Stimulated activated CD8-positive, alpha-beta memory T cell treated with anti-CD3 and anti-CD28 coated beads, Interleukin-12 subunit alpha, Interleukin-12 subunit beta, amount 100 ng/mL, for 4 hours (primary cell): Measurements from ENCODE around the gene PPP2R2D.
A peak's percentile ranks its signal among the peaks of the same experiment; 100 is the strongest.

ENCODE experiments used
- DNase-seq: peaks from one replicate; pipeline ENCODE4 v3.0.0-alpha.2; 2020; ENCODE audit warnings: low read depth

The PPP2R2D gene

DNA sequence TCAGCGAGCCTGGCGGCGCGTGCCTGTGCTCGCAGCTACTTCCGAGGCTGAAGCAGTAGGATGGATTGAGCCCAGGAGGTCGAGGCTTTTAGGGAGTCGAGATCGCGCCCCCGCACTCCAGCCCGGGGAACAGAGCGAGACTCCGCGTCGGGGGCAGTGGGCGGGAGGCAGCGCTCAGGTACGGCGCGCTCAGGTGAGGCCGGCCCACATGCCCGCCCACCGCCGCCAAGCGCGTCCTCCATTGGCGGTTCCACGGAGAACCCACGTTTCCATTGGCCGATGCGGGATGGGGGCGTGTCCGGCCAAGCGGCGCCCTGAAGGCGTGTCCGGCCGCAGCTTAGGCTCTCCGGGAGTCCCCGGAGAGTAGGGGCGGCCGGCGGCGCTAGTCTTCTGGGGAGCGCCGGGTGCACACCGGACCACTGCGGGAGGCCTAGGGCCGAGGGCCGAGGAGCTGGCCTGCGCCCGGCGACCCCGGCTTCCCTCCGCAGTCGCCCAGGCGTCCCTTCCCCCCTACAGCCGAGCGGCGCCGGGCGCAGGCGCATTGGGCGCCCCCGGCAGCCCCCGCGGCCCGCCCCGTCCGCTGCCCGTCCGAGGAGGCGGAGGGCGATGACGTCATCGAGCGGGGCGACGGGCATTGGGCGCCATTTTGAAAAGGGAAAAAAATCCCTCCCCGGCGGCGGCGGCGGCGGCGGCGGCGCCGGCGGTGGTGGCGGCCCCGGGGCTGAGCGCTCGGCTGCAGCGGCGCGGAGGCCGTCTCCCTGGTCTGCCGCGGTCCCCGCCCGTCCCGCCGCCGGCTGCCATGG, at the start of gene PPP2R2D:
TSS of gene PPP2R2D (plus strand) at position 659 of the 803 bp plus-strand sequence. CDS start at position 800, 141 bp downstream.
- DNase-seq: peak; percentile 93

DNA sequence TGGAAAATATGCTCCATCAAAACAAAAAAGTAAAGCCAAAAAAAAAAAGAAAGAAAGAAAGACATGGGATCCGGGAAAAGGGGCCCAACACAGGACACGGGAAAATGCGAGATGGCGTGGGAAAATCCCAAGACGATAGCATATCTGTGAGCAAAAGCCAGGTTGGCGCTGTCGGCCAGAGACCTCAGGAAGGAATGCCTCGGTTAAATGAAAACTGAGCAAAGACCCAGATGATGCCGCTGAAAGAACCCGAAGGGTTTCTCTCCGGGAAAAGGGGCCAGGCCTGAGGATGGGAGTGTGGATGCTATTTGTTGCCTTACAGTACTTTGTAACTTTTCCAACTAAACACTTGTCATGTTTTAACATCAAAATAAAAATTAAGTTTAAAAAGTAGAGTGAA, 49.5 kb upstream of the PPP2R2D start:
- DNase-seq: no peak

DNA sequence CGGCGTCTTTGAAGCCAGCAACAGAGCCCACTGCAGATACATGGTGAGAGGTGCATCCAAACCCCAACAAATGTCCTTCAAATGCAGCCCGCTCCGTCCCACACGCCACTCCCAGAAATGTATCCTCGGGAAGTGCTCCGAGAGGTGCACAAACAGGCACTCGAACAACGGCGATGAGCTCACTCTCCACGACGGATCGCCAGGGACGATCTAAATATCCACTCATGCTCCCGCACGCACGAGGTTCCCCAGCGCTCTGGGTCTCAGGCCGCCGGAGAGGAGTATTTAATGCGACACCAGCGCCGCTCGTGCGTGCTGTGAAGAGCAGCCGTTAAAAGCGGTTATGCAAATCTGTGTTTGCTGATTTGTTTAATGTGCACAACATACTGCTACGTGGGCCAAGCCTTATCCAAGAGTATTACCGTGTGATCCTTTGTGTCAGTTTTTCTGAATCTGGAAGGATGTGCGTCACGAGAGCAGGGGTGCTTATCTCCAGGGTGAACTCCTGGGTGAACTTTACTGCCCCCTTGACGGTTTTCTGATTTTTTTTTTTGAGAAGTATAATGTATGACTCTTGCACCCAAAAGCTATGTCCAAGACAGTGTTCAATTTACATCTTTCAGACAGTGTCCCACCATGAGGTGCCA, 48.5 kb upstream of the PPP2R2D start:
- no peak for DNase-seq

DNA sequence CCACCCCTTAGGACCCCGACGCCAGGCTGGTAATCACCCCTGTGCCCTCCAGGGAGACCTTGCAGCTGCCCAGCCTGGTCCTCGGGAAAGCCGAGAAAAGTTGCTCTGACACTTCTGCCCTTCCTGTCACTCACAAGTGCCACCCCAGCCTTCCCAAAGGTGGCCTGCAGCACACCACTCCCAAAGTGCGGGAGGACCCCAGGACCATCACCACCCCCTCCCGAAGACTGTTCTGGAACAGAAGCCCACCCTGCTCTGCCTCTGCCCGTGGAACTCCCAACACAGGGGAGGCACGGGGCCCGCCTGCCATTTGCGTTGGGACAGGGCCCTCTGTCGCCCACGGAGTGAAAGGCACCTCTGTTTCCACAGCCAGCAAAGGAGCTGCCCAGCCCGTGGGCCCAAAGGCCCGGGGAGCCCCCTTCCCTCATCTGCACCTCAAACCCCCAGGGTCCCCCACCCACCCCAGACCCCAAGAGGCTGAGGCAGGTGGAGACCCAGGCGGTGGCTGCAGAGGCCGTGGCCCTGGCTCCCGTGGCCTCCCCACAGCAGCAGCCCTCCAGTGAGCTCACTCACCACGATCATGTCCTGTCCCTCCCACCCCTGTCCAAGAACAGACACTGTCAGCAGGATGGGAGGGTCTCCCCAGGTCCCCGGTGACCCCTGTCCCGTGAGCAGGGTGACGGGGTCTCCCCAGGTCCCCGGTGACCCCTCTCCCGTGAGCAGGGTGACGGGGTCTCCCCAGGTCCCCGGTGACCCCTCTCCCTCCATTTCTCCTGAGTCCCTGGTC, 47.8 kb upstream of the PPP2R2D start:
- DNase-seq: no peak

DNA sequence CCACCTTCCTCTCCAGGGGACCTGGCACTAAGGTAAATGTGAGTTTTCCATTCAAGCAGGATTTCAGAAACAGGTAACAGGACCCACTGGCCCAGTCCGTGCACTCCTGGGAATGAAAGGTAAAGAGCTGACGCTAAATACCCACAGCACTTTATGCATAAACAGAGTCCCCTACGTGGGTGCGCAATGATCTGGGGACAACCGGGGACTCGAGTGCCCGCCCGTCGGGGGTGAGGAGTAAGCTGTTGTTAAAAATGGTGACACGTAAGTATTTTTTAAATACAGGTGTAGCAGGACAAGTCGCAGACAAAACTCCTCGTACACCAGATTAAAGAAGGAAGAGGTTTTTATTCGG, 47.2 kb upstream of the PPP2R2D start:
- no peak for DNase-seq

DNA sequence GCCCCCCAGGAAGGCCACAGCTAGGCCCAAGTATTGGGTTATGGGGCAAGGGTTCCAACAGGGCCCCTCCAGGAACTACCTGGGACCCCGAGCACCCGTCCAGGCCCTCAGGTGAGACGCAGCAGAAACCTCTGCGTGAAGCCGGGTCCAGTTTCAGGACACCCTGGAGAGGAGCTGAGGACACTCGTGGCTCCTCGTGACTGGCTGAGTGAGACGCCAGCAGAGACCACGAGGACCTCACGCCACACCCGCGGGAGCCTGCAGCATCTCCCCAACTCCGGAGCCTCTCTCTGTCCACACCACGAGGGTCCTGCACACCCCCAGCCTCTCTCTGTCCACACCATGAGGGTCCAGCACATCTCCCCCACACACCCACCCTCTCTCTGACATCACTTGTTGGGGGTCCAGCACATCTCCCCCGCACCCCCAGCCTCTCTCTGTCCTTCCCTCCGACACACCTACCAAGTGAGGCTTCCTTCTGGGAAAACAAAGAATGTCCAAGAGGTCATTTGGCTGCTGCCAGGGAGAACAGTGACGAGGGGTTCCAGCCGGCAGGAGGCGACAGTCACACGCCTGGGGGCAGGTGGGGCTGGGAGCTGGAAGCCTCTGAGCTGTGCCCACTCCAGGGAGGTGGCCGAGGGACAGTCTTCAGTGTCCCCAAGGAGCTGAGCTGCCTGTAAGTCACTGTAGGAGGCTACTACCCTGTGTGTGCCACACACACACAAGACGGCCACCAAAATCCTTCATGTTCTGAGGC, 46.1 kb upstream of the PPP2R2D start:
- DNase-seq: no peak

DNA sequence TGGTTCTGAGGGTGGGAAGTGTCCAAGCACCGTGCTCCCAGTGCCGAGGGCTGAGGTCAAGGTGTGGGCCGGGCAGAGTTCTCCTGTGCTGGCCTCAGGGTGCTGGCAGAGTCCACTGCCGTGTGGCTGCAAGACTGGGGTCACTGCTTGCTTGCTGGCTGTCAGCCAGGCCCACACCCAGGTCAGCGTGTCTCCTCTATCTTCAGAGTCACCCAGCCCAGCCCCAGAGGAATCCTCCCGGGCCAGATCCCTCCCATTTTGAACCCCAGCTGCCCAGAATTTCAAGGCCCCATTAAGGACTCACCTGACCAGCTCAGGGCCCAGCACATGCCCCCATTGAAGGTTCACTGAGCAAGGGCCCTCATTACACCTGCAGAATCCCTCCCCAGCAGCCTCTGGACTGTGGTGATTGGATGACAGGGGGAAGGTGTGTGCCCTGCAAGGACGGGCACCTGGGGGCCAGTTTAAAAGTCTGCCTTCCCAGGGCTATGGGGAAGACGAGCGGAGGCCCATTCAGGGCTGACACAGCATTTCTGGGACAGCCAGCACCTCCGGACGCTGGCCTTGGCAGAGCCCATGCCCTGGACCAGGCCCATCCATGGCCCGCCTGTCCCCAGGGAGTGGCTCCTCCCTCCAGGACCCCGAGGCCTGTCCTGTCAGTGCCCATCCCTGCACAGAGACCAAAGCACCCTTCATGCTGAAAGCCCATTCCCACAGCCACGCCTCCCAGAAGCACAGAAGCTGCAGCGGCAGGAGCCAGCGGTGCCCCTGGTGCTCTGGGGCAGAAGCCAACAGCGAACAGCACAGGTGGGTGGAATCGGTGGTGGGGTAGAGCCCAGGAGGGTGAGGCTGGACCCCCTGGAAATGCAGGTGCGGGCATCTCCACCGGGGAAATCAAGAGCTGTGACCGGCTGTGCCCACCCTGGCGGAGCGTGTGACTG, 45.1 kb upstream of the PPP2R2D start:
- DNase-seq: no peak

DNA sequence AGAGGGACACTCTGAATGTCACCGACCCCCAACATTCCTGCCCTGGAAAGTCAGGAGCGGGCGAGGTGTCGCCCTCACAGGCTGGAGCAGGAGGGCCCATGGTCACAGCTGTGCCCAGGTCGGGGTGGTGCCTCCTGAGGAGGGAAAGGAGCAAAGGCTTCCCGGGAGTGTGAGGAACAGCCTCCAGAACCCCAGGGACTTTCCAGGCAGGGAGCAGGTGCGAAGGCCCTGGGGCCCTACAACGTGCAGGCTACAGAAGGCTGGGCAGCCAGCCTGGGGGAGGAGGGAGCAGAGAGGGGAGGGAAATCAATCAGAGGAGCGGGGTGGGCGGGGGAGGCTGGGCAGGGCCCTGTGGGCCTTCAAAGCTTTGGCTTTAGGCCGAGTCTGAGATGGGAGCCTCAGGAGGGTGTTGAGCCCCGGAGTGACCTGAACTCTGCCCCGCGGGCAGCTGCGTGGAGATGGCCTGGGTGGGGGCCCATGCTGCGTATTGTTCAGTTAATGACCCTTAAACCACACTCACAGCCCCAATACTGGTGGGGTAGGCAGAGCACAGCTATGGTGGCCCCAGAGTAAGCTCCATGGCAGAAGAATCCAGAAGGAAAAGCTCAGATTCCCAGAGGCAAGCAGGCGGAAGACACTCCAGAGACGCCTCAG, 44.2 kb upstream of the PPP2R2D start:
- DNase-seq: no peak

DNA sequence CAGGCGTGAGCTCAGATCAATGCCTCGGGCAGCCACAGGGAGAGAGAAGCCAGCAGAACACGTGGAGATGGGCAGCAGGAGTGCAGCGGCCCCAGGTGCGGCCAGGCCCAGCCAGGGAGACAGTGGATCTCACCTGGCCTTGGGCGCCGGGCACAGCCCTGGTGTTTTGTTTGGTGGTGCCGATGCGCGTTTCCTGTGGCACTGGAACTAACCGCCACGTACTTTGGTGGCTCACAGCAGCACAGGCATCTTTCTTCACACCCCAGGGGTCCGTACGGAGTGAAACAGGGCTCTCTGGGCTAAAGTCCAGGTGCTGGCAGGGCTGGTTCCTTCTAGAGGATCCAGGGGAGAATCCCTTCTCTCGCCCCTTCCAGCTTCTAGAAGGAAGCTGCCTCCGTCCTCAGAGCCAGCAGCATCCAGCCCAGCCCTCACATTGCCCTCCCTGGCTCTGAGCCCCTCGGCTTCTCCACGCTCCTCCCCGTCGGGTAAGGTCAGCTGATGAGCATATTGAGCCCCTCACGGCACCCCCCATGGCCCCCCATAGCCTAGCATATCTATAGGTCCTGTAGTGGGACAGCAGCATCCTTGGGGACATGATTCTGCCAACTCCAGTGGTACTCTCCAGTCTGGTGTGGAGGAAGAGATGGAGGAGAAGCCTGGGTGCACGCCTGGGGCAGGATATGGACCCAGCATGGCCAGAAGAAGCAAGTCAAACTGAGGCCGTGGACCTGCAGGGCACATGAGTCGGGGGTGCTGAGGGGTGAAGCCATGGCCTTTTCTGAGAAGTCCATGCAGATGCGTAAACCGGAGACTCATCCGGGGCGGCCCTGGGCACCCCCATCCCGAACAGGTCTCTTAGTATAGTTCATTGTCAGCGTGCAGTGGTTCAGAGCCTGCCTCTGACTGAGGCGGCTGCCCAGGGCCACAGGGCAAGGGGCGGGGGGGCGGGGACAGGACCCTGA, 43.4 kb upstream of the PPP2R2D start:
- DNase-seq: no peak

DNA sequence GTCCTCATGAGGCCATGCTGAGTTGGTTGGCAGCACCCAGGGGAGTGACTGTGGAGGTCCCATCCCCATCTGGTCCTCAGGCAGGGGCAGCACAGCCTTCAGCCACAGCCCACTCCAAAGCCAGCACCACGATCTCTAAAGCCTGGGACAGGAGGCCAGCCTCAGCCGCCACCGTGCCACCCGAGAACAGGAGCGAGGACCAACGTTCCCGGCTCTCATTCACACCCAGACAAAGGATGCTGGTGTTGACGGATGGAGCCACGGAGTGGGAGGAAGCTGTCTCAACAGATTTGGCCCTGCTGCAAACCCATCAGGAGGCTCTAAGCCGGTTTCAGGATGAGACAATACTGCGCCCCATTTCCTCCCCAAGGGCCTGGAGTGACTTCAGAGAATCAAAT, 42.7 kb upstream of the PPP2R2D start:
- DNase-seq: no peak

DNA sequence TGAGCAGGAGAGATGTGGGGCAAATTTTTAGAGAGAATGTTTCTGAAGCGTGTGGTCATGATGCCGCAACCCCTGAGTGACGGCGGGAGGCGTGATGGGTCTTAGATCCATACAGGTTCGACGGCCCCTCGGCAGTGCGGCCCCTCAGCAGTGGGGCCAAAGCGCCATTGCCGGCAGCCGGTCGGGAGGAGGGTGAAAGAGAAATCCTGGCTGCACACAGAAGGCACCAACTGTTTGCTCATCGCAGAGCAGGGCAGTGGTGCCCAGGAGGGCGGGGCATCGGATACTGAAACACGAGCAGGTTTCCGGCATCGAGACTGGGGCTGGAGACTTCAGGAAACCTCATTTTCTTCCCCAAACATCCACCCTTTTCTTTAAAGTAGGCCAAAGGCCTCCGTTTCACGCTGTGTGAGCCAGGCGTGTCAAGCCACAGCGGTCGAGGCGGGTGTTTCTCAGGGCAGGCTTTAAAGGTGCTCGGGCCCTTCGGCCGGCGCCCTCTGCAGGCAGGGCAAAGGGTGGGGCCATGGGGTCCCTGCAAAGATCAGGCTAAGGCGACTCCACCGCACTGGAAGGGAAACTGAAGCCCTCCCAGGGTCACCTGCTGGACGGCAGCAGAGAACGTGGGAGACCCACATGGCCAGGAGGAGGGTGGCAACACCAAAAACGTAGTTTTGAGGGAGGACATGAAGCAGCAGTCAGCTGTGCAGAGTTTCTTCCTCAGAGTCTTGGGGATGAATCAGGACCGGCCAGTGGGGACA, 42.0 kb upstream of the PPP2R2D start:
- no peak for DNase-seq

DNA sequence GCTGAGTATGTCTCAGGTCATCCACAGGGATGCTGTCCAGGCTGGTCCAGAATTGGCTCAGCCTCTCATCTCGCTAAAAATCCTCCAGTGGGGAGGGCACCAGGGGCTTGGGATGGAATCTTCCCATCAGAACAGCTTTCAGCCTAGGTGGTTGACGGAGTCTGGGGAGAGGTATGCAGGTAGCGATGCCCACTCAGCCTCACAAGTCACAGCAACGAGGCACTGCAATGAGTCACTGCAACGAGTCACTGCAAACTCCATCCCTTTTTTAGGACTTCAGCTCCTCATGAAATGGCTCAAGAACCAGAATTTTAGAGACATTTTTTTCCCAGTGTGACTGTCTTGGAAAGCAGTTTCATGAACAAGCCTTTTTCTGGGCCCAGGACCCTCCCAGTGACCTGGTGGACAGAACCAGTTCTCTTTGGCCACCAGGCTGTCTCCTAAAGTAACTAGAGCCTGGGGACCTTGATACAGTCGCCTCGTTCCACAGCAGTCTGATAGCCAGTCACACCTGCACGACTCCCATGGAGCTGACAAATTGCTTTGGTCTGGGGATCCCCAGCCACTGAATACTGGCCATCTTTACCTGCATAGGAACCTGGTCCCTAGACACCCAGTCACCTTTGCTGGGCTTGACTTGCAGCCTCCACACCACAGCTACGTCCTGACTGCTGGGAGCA, 41.3 kb upstream of the PPP2R2D start:
- DNase-seq: no peak

DNA sequence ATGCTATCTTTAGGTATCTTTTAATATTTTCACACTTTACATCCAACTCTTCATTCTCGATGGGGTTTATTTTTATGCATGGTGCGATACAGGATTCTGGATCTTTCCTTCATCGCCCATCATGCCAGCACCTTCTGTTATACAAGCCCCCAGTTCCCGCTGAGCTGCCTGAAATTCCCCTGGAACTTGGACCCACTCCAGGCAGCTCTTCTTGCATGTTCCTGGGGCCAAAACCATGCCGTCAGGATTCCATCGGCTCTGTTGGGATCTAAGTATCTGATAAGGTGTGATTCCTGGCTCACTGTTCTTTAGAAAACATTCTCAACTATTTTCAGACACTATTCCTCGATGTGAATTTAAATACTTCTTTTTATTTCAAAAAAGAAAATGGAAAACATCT, 40.5 kb upstream of the PPP2R2D start:
- DNase-seq: no peak

DNA sequence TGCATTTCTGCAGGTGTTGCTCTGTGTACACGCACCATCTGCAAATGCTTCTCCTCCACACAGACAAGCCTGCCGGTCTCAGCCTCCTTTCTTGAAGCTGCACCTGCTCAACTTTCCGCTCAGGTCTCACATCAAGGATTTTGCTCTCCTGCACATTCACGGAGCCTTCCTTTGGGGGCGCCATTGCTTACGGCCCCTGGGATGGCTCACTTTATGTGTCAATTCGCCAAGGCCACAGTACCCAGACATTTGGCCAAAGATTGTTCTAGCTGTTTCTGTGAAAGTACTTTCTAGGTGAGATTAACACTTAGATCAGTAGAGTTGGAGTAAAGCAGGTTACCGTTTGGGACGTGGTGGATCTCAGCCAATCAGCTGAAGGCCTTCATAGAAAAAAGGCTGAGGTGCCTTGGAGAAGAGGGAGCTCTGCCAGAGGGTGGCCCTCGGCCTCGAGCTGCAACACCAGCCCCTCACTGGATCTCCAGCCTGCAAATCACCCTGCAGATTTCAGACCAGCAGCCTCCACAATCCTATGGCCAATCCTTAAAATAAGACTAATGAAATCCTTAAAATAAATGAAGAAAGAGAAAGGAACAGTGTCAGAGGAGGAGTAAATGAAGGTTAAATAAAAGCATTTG, 39.9 kb upstream of the PPP2R2D start:
- no peak for DNase-seq

DNA sequence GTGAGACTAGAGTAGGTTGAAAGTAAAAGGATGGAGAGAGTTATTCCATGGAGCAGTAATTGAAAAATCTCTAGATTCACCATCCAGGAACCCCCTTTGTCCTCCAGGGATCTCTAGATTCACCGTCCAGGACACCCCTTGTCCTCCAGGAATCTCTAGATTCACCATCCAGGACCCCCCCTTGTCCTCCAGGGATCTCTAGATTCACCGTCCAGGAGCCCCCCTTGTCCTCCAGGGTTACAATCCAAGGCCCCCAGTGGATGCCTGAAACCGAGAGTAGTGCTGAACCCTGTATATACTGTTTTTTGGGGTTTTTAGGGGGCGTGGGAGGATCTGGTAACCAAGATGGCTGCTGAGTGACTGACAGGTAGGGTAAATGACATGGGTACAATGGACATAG, 38.3 kb upstream of the PPP2R2D start:
- no peak for DNase-seq

DNA sequence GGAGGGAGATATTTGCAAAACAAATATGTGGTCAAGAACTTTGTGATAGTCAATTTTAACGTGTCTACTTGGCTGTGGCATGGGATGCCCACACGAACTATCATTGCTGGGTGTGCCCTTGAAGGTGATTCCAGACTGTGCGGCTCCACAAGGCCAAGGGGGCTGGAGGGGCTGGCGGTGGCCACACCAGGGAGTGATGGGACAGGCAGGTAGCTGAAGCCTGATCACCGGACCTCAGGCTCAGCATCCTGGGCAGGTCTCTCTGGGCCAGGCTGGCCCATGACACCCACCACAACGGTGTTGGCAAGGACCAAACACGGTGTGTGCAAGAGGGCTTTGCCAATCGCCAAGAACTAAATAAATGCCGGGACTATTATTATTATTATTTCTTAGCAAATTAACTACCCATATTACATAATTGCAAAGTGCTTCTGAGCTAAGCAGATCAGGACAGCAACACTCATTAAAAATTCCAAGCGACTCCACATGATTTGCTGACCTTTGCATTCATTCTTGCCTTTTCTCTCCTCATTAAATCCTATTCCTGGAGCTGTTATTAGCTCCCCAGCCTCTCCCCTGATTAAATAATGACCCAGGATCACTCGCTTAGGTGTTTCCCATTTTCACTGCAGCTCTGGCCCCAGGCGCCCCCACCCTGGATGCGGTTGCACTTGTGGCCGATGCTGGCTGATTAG, 35.4 kb upstream of the PPP2R2D start:
- no peak for DNase-seq

DNA sequence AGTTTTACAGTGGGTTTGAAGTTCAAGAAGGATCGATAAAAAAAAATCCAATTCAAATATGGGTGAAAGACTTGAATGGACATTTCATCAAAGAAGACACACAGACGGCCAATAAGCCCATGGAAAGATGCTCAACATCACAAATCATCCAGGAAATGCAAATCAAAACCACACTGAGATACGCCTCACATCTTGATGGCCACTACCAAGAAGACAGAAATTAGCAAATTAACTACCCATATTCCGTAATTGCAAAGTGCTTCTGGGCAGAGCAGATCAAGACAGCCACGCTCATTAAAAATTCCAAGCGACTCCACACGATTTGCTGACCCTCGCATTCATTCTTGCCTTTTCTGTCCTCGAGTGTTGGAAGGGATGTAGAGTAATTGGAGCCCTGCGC, 34.1 kb upstream of the PPP2R2D start:
- DNase-seq: no peak
